Liver (tissue), 9 donors: ENCODE results near the gene CLDN15. TPM values are rescaled to one million over a fixed set of nuclear protein-coding genes. Genes with fewer than 3 reads are reported as not detected.

ENCODE experiments used
- DNase-seq: peaks from one replicate; pipeline ENCODE4 v3.0.0-alpha.2; 2017; ENCODE audit warnings: low spot score
- H3K27ac ChIP-seq, 2 donors: one replicate each; pipeline ENCODE4 v1.7.0; 2013; ENCODE audit warnings: inconsistent platforms in 2 of 2, low read length in 2 of 2, control low read depth in 1 of 2, low read depth in 1 of 2, mild to moderate bottlenecking in 1 of 2
- H3K27me3 ChIP-seq, 4 donors: one replicate each; pipeline versions ENCODE4 v1.6.1 to v1.7.0; 2013; ENCODE audit warnings: low read length in 3 of 4, inconsistent platforms in 1 of 4, mild to moderate bottlenecking in 1 of 4, moderate library complexity in 1 of 4; ENCODE audit not compliant: control insufficient read depth in 4 of 4, insufficient read depth in 4 of 4
- H3K36me3 ChIP-seq, 4 donors: one replicate each; pipeline versions ENCODE4 v1.6.1 to v1.7.0; 2013; ENCODE audit warnings: low read length in 3 of 4, mild to moderate bottlenecking in 3 of 4, low read depth in 1 of 4, moderate library complexity in 1 of 4; ENCODE audit not compliant: control insufficient read depth in 4 of 4, insufficient read depth in 3 of 4
- H3K4me1 ChIP-seq, 4 donors: one replicate each; pipeline versions ENCODE4 v1.6.1 to v1.7.0; 2013; ENCODE audit warnings: low read length in 3 of 4, mild to moderate bottlenecking in 3 of 4, moderate library complexity in 1 of 4; ENCODE audit not compliant: control insufficient read depth in 4 of 4, insufficient read depth in 4 of 4
- H3K4me3 ChIP-seq, 3 donors: one replicate each; pipeline versions ENCODE4 v1.6.1 to v1.7.0; 2013; ENCODE audit warnings: low read length in 3 of 3, control low read depth in 1 of 3, low read depth in 1 of 3, mild to moderate bottlenecking in 1 of 3
- H3K9ac ChIP-seq, 2 donors: one replicate each; pipeline ENCODE4 v1.7.0; 2013; ENCODE audit warnings: low read length in 2 of 2, mild to moderate bottlenecking in 2 of 2, moderate library complexity in 2 of 2, control low read depth in 1 of 2, low read depth in 1 of 2
- H3K9me3 ChIP-seq, 4 donors: one replicate each; pipeline versions ENCODE4 v1.6.1 to v1.7.0; 2013; ENCODE audit warnings: low read length in 3 of 4; ENCODE audit not compliant: control insufficient read depth in 4 of 4
- EGR1 ChIP-seq, 2 donors: IDR thresholded peaks; 2 replicates each; pipeline ENCODE4 v1.6.1; 2016 to 2018; ENCODE audit warnings: antibody characterized with exemption in 2 of 2, low read depth in 2 of 2
- FOXA1 ChIP-seq: IDR thresholded peaks from 2 replicates; pipeline ENCODE4 v1.6.1; 2016; ENCODE audit warnings: antibody characterized with exemption
- FOXA2 ChIP-seq: IDR thresholded peaks from 2 replicates; pipeline ENCODE4 v1.6.1; 2016; ENCODE audit warnings: antibody characterized with exemption
- GABPA ChIP-seq, 2 donors: IDR thresholded peaks in 1 of 2; conservative IDR thresholded peaks in 1 of 2; 2 replicates each; pipeline ENCODE4 v1.6.1; 2016; ENCODE audit warnings: antibody characterized with exemption in 2 of 2, mild to moderate bottlenecking in 1 of 2, moderate library complexity in 1 of 2
- HNF4A ChIP-seq, 2 donors: conservative IDR thresholded peaks; 2 replicates each; pipeline ENCODE4 v1.6.1; 2016; ENCODE audit warnings: antibody characterized with exemption in 2 of 2, mild to moderate bottlenecking in 2 of 2
- HNF4G ChIP-seq: IDR thresholded peaks from 2 replicates; pipeline ENCODE4 v1.6.1; 2016; ENCODE audit warnings: antibody characterized with exemption
- JUND ChIP-seq, 2 donors: IDR thresholded peaks; 2 replicates each; pipeline ENCODE4 v1.6.1; 2016; ENCODE audit warnings: antibody characterized with exemption in 2 of 2
- NR2F2 ChIP-seq: IDR thresholded peaks from 2 replicates; pipeline ENCODE4 v1.6.1; 2016; ENCODE audit warnings: antibody characterized with exemption
- RAD21 ChIP-seq, 2 donors: IDR thresholded peaks; 2 replicates each; pipeline ENCODE4 v1.6.1; 2016; ENCODE audit warnings: antibody characterized with exemption in 2 of 2, mild to moderate bottlenecking in 2 of 2
- RXRA ChIP-seq, 2 donors: IDR thresholded peaks; 2 replicates each; pipeline ENCODE4 v1.6.1; 2017 to 2018; ENCODE audit warnings: antibody characterized with exemption in 2 of 2, mild to moderate bottlenecking in 1 of 2
- SP1 ChIP-seq: IDR thresholded peaks from 2 replicates; pipeline ENCODE4 v1.6.1; 2018; ENCODE audit warnings: antibody characterized with exemption, mild to moderate bottlenecking
- TAF1 ChIP-seq: conservative IDR thresholded peaks from 2 replicates; pipeline ENCODE4 v1.6.1; 2016; ENCODE audit warnings: antibody characterized with exemption, mild to moderate bottlenecking
- WGBS: extraction: QIAGEN DNeasy Blood & Tissue Kit; methylation state at CpG from one replicate; pipeline ENCODE4 v1.1.7; 2013; 5-methylcytosine and 5-hydroxymethylcytosine counted together
- polyA plus RNA-seq, 2 donors: library from polyadenylated mRNA; stranded (reverse) in 1 of 2; unstranded in 1 of 2; fragments of 200-250 nt in 1 of 2; fragments of >200 nt in 1 of 2; fragmentation: Nextera tagmentation in 1 of 2; extraction: Ambion mirVana in 1 of 2; gene quantifications; one replicate each; pipeline versions ENCODE4 v1.2.1 to v1.2.3, GENCODE V29; 2013 to 2015
- total RNA-seq, 2 donors: library from RNA; depleted of rRNA; stranded (reverse); fragments of >200 nt; gene quantifications; one replicate each; pipeline ENCODE4 v1.2.3, GENCODE V29; 2014
- TF ChIP-seq, protein P1 (sequence below): fragments of 150-350 bp; IDR thresholded peaks from 2 replicates; pipeline ENCODE4 v1.5.1; 2017; ENCODE audit warnings: improper control_type of control experiment, low read depth, low read length; ENCODE audit not compliant: missing input control
- TF ChIP-seq, protein P2 (sequence below): IDR thresholded peaks from 2 replicates; pipeline ENCODE4 v1.6.1; 2016; ENCODE audit warnings: antibody characterized with exemption
- TF ChIP-seq, protein P3 (sequence below): IDR thresholded peaks from 2 replicates; pipeline ENCODE4 v1.6.1; 2016; ENCODE audit warnings: antibody characterized with exemption, mild to moderate bottlenecking
- TF ChIP-seq, protein P4 (sequence below): IDR thresholded peaks from 2 replicates; pipeline ENCODE4 v1.6.1; 2016; ENCODE audit warnings: antibody characterized with exemption
- donor health status: healthy.
- donor health status: healthy.
- donor health status: healthy.
- donor health status: healthy.
- donor health status: healthy.

CLDN15 gene
- total and polyA plus RNA-seq, 4 donors: 3.7 to 12.4 (median 4.6) TPM

DNA sequence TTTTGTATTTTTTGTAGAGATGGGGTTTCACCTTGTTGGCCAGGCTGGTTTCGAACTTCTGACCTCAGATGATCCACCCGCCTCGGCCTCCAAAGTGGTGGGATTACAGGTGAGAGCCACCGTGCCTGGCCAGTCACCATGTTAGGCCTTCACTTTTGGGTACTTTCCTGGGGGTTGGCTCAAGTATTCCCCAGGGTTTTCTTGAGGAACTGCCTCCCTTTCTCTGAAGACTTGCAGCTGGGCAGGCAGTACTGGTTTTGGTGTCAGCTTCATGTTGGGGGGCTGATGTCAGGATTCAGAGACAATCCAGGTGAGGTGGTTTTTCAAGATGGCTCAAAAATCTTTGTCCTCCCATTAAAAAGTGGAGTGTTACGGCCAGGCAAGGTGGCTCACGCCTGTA is 12.0 kb downstream of the CLDN15 start:
- Histone ChIP-seq H3K27ac (no peak overlapping the region), H3K36me3 (peaks cover 19 to 35% (median 24%) of the 10 kb centered on the region in 4 donors), H3K27me3 (no peaks in the 10 kb centered on the region), H3K9me3 (no peaks in the 10 kb centered on the region), H3K9ac (no peak overlapping the region), H3K4me3 (no peak overlapping the region), H3K4me1 (peaks cover 7 to 21% (median 10%) of the 10 kb centered on the region in 4 donors)
- TF ChIP-seq, protein P1, sequence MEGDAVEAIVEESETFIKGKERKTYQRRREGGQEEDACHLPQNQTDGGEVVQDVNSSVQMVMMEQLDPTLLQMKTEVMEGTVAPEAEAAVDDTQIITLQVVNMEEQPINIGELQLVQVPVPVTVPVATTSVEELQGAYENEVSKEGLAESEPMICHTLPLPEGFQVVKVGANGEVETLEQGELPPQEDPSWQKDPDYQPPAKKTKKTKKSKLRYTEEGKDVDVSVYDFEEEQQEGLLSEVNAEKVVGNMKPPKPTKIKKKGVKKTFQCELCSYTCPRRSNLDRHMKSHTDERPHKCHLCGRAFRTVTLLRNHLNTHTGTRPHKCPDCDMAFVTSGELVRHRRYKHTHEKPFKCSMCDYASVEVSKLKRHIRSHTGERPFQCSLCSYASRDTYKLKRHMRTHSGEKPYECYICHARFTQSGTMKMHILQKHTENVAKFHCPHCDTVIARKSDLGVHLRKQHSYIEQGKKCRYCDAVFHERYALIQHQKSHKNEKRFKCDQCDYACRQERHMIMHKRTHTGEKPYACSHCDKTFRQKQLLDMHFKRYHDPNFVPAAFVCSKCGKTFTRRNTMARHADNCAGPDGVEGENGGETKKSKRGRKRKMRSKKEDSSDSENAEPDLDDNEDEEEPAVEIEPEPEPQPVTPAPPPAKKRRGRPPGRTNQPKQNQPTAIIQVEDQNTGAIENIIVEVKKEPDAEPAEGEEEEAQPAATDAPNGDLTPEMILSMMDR: no peak
- TF ChIP-seq, protein P2, sequence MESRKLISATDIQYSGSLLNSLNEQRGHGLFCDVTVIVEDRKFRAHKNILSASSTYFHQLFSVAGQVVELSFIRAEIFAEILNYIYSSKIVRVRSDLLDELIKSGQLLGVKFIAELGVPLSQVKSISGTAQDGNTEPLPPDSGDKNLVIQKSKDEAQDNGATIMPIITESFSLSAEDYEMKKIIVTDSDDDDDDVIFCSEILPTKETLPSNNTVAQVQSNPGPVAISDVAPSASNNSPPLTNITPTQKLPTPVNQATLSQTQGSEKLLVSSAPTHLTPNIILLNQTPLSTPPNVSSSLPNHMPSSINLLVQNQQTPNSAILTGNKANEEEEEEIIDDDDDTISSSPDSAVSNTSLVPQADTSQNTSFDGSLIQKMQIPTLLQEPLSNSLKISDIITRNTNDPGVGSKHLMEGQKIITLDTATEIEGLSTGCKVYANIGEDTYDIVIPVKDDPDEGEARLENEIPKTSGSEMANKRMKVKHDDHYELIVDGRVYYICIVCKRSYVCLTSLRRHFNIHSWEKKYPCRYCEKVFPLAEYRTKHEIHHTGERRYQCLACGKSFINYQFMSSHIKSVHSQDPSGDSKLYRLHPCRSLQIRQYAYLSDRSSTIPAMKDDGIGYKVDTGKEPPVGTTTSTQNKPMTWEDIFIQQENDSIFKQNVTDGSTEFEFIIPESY: no peak
- TF ChIP-seq SP1 (no peak), HNF4G (no peak), HNF4A (conservative IDR thresholded peaks at IDR 0.05) (no peak), JUND (IDR thresholded peaks at IDR 0.05) (no peak), RXRA (IDR thresholded peaks at IDR 0.05) (no peak), FOXA2 (no peak), EGR1 (IDR thresholded peaks at IDR 0.05; ENCODE audit: low read depth in 2 of 2) (no peak), FOXA1 (no peak), GABPA (IDR thresholded peaks at IDR 0.05 in 1 of 2, conservative IDR thresholded peaks at IDR 0.05 in 1 of 2) (no peak), NR2F2 (no peak), TAF1 (no peak), RAD21 (IDR thresholded peaks at IDR 0.05) (no peak)
- TF ChIP-seq, protein P3, sequence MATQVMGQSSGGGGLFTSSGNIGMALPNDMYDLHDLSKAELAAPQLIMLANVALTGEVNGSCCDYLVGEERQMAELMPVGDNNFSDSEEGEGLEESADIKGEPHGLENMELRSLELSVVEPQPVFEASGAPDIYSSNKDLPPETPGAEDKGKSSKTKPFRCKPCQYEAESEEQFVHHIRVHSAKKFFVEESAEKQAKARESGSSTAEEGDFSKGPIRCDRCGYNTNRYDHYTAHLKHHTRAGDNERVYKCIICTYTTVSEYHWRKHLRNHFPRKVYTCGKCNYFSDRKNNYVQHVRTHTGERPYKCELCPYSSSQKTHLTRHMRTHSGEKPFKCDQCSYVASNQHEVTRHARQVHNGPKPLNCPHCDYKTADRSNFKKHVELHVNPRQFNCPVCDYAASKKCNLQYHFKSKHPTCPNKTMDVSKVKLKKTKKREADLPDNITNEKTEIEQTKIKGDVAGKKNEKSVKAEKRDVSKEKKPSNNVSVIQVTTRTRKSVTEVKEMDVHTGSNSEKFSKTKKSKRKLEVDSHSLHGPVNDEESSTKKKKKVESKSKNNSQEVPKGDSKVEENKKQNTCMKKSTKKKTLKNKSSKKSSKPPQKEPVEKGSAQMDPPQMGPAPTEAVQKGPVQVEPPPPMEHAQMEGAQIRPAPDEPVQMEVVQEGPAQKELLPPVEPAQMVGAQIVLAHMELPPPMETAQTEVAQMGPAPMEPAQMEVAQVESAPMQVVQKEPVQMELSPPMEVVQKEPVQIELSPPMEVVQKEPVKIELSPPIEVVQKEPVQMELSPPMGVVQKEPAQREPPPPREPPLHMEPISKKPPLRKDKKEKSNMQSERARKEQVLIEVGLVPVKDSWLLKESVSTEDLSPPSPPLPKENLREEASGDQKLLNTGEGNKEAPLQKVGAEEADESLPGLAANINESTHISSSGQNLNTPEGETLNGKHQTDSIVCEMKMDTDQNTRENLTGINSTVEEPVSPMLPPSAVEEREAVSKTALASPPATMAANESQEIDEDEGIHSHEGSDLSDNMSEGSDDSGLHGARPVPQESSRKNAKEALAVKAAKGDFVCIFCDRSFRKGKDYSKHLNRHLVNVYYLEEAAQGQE: no peak
- TF ChIP-seq, protein P4, sequence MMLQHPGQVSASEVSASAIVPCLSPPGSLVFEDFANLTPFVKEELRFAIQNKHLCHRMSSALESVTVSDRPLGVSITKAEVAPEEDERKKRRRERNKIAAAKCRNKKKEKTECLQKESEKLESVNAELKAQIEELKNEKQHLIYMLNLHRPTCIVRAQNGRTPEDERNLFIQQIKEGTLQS: no peak
- no peak for DNase-seq
- WGBS: 98% methylated on average over 6 of the region's 6 CpGs

DNA sequence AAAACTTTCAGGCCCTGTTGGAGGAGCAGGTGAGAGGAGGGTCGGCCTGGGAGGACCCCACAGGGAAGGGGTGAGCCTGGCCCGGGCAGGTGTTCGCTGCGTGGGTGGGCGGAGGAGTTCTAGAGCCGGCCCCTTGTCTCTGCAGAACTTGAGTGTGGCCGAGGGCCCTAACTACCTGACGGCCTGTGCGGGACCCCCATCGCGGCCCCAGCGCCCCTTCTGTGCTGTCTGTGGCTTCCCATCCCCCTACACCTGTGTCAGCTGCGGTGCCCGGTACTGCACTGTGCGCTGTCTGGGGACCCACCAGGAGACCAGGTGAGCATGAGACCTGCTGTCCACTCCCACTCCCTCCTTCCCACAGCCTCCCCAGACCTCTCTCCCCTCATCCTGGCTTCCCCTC is 14.1 kb downstream of the CLDN15 start:
- 97% methylated on average over 15 of the region's 15 CpGs for WGBS
- no peak overlapping the region for H3K9ac ChIP-seq
- H3K4me3 ChIP-seq: no peak overlapping the region
- H3K36me3 ChIP-seq: peaks cover 19 to 35% (median 24%) of the 10 kb centered on the region in 4 donors
- peaks cover 14 to 25% (median 21%) of the 10 kb centered on the region in 4 donors for H3K4me1 ChIP-seq
- H3K27me3 ChIP-seq: no peaks in the 10 kb centered on the region
- TF ChIP-seq RAD21 (IDR thresholded peaks at IDR 0.05): no peak
- TF ChIP-seq, protein P2: no peak
- TF ChIP-seq NR2F2: no peak
- H3K9me3 ChIP-seq: no peaks in the 10 kb centered on the region
- DNase-seq: no peak
- no peak overlapping the region for H3K27ac ChIP-seq
